KMS-11 (cell line): Measurements from ENCODE around the gene PRICKLE2.

ENCODE experiments used
- H2AFZ ChIP-seq: fragments of 200-600 bp; sonication (generic); 2 replicates; pipeline ENCODE4 v1.6.1; 2016; ENCODE audit warnings: antibody characterized with exemption, mixed run types, low read depth
- H3K27ac ChIP-seq: fragments of 200-600 bp; sonication (generic); 2 replicates; pipeline ENCODE4 v1.6.1; 2016; ENCODE audit warnings: mild to moderate bottlenecking, mixed run types
- H3K27me3 ChIP-seq: fragments of 200-600 bp; sonication (generic); 2 replicates; pipeline ENCODE4 v1.6.1; 2017; ENCODE audit warnings: mild to moderate bottlenecking, low read depth, mixed run types, moderate library complexity; ENCODE audit not compliant: insufficient read depth
- H3K36me3 ChIP-seq: fragments of 200-600 bp; sonication (generic); 2 replicates; pipeline ENCODE4 v1.6.1; 2017; ENCODE audit warnings: mild to moderate bottlenecking, mixed run types; ENCODE audit not compliant: insufficient read depth
- H3K4me1 ChIP-seq: fragments of 200-600 bp; sonication (generic); 2 replicates; pipeline ENCODE4 v1.6.1; 2016; ENCODE audit warnings: mild to moderate bottlenecking, low read depth, mixed run types; ENCODE audit not compliant: poor library complexity, severe bottlenecking
- H3K4me2 ChIP-seq: fragments of 200-600 bp; sonication (generic); 2 replicates; pipeline ENCODE4 v1.7.0; 2016; ENCODE audit warnings: mild to moderate bottlenecking, mixed run types
- H3K4me3 ChIP-seq: fragments of 200-600 bp; sonication (generic); IDR thresholded peaks from 2 replicates; pipeline ENCODE4 v1.6.1; 2017; ENCODE audit warnings: low read depth, low read length, mixed read lengths; ENCODE audit not compliant: insufficient read depth
- H3K79me2 ChIP-seq: fragments of 200-600 bp; sonication (generic); 2 replicates; pipeline ENCODE4 v1.6.1; 2016; ENCODE audit warnings: low read depth, mixed run types; ENCODE audit not compliant: insufficient read depth
- H3K9ac ChIP-seq: fragments of 200-600 bp; sonication (generic); 2 replicates; pipeline ENCODE4 v1.6.1; 2016; ENCODE audit warnings: mild to moderate bottlenecking, mixed run types
- H4K20me1 ChIP-seq: fragments of 200-600 bp; sonication (generic); 2 replicates; pipeline ENCODE4 v1.6.1; 2016; ENCODE audit warnings: mild to moderate bottlenecking, mixed run types; ENCODE audit not compliant: insufficient read depth
- TF ChIP-seq, protein P1 (sequence below): fragments of 200-600 bp; sonication (generic); conservative IDR thresholded peaks from 2 replicates; pipeline ENCODE4 v1.6.1; 2017; ENCODE audit warnings: low read depth, mild to moderate bottlenecking, antibody characterized with exemption, low read length, moderate library complexity, mixed read lengths

The PRICKLE2 gene

DNA sequence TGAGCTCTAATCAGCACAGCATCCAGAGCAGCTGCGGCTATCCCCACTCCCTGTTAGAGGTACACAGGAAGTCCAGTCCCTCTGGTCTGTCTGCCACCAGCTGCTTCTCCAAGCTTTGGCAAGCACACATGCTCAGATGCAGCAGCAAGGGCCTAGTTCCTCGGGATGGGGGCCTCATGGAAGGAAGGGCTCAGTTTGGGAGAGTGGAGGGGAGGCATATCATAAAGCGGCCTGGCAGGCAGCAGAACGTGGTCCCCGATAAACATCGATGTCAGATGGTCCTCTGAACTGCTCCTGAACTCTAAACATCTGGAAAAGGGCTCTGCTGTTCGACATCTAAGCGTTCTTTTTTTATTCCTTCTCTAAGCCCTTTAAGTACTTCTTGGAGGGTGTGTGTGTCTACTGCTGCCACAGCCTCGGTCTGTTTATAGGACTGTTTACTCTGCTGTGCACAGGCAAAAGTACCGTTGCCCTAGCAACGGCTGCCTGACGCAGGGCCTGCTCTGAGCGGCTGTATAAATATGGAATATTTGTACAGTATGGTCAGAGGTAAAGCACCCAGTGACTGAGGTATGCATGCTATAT is 74.6 kb downstream of the PRICKLE2 start:
- no peak overlapping the region for H3K4me3 ChIP-seq
- no peak overlapping the region for H2AFZ ChIP-seq
- H3K4me1 ChIP-seq = no peaks in the 10 kb centered on the region
- H3K79me2 ChIP-seq = no peaks in the 10 kb centered on the region
- no peaks in the 10 kb centered on the region for H4K20me1 ChIP-seq
- TF ChIP-seq, protein P1, sequence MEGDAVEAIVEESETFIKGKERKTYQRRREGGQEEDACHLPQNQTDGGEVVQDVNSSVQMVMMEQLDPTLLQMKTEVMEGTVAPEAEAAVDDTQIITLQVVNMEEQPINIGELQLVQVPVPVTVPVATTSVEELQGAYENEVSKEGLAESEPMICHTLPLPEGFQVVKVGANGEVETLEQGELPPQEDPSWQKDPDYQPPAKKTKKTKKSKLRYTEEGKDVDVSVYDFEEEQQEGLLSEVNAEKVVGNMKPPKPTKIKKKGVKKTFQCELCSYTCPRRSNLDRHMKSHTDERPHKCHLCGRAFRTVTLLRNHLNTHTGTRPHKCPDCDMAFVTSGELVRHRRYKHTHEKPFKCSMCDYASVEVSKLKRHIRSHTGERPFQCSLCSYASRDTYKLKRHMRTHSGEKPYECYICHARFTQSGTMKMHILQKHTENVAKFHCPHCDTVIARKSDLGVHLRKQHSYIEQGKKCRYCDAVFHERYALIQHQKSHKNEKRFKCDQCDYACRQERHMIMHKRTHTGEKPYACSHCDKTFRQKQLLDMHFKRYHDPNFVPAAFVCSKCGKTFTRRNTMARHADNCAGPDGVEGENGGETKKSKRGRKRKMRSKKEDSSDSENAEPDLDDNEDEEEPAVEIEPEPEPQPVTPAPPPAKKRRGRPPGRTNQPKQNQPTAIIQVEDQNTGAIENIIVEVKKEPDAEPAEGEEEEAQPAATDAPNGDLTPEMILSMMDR = no peak
- no peaks in the 10 kb centered on the region for H3K36me3 ChIP-seq
- no peaks in the 10 kb centered on the region for H3K27me3 ChIP-seq
- no peak overlapping the region for H3K27ac ChIP-seq
- no peak overlapping the region for H3K4me2 ChIP-seq
- H3K9ac ChIP-seq = no peak overlapping the region

DNA sequence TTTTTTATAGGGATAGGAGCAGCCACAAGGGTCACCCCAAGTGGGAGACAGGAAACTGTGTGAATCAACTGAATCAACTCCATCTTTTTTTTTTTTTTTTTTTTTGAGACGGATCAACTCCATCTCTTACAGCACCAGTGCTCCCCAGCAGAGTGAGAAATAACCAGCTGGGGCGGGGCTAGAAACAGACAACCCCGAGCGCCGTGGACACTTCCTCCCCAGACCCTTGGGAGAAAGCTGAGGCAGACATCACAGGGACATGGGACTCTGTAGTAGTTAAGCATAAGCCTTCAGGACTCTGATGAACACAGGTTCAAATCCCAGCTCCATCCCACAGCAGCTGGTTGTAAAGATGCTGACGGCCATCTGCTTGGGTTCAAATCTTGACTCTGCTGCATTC is 75.4 kb downstream of the PRICKLE2 start:
- Histone ChIP-seq H4K20me1 (no peaks in the 10 kb centered on the region), H3K36me3 (no peaks in the 10 kb centered on the region), H3K4me3 (no peak overlapping the region), H3K9ac (no peak overlapping the region), H2AFZ (no peak overlapping the region), H3K4me2 (no peak overlapping the region), H3K27me3 (no peaks in the 10 kb centered on the region), H3K79me2 (no peaks in the 10 kb centered on the region), H3K27ac (no peak overlapping the region), H3K4me1 (no peaks in the 10 kb centered on the region)
- TF ChIP-seq, protein P1 = no peak

DNA sequence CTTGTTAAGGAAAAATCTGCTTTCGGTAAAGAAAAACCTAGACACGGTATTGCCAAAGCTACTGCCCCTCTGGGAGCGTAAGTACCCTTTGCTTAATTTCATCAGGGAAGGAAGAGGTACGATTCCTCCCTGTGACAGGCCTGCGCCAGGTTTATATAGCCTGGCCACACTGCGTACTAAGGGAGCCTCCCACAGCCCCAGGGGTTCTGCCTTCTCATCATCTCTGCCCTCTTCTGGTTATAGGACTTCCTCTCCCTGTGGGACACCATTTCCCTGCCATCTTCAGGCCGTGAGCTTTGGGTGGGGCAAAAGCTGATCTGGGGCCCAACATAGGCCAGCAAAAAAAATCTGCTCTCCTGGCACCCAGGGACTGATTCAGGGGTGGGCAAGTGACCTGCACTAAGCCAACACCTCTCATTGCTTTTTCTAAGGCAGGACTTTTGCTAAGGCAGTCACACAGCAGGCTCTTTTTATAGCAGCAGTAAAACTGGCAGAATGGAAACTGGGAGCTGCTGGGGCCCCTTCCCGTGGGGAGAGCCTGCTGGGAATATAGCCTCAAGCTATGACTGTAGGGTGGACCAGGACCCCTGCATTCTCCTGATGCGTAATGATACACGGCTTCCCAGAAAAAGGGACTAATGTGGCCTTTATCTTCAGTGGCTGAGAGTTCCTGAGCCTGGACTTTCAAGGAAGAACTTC is 76.2 kb downstream of the PRICKLE2 start:
- Histone ChIP-seq H3K27ac (no peak overlapping the region), H3K4me2 (no peak overlapping the region), H3K27me3 (no peaks in the 10 kb centered on the region), H3K4me1 (no peaks in the 10 kb centered on the region), H3K9ac (no peak overlapping the region), H4K20me1 (no peaks in the 10 kb centered on the region), H3K4me3 (no peak overlapping the region), H3K36me3 (no peaks in the 10 kb centered on the region), H3K79me2 (no peaks in the 10 kb centered on the region), H2AFZ (no peak overlapping the region)
- TF ChIP-seq, protein P1 = no peak

DNA sequence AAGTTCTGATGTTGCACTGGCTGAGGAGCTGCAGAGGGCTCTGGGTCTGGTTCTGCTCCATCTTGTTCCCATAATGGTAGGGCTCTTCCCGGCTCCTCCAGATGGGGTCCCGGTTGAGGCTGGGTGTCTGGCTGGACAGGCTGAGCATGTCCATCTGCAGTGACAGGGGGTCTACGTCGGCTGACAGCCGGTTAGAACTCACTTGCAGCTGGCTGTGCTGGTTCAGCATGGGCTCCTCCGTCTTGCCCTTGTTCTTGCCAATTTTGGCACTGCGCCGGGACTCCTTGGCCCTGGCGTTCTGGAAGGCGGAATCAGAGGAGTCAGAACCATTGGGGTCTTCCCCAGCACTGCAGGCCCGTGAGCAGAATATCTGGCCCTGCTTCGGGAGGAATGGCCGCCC is 78.1 kb downstream of the PRICKLE2 start:
- no peak overlapping the region for H3K4me2 ChIP-seq
- H3K27me3 ChIP-seq = no peaks in the 10 kb centered on the region
- no peaks in the 10 kb centered on the region for H4K20me1 ChIP-seq
- no peaks in the 10 kb centered on the region for H3K4me1 ChIP-seq
- no peak overlapping the region for H3K9ac ChIP-seq
- no peak overlapping the region for H3K27ac ChIP-seq
- TF ChIP-seq, protein P1 = no peak
- H3K79me2 ChIP-seq = no peaks in the 10 kb centered on the region
- no peak overlapping the region for H2AFZ ChIP-seq
- H3K4me3 ChIP-seq = no peak overlapping the region
- H3K36me3 ChIP-seq = no peaks in the 10 kb centered on the region
